PC-3 (cell line): ENCODE measurements around the gene TMEM62. TPM values are rescaled to one million over a fixed set of nuclear protein-coding genes. Genes with fewer than 3 reads are reported as not detected.
A peak's percentile ranks its signal among the peaks of the same experiment; 100 is the strongest.

ENCODE experiments used
- ATAC-seq: fragments of 200-7000 bp; cut with Tn5 transposase; 2 replicates; pipeline ENCODE4 v1.9.1; 2020; ENCODE audit warnings: mild to moderate bottlenecking, moderate library complexity
- BruUV-seq: library from RNA; stranded (reverse); fragments of 400-500 nt; replicated peaks from 2 replicates; lab custom pipeline; 2021; lab: Mats Ljungman, UMichigan
- CTCF ChIA-PET: fragments of 300-600 bp; sonication (Branson Sonifier 250); formaldehyde crosslinking; loops from one replicate; lab custom pipeline; 2022; ENCODE audit warnings: antibody characterized with exemption; lab: Charles Lee
- POLR2A ChIA-PET: fragments of 300-600 bp; sonication (Branson Sonifier 250); formaldehyde crosslinking; loops from one replicate; lab custom pipeline; 2022; ENCODE audit warnings: antibody characterized with exemption; ENCODE audit not compliant: unreplicated experiment; lab: Charles Lee
- DNase-seq: peaks from one replicate; pipeline ENCODE4 v3.0.0-alpha.2; 2015
- H2AFZ ChIP-seq: fragments of 300-600 bp; sonication (generic); 2 replicates; pipeline ENCODE4 v1.6.0; 2016; ENCODE audit warnings: antibody characterized with exemption, low read length
- H3F3A ChIP-seq: fragments of 300-600 bp; sonication (generic); one replicate; pipeline ENCODE4 v1.6.0; 2017; ENCODE audit warnings: antibody characterized with exemption, low read length, control low read depth, mild to moderate bottlenecking; ENCODE audit not compliant: unreplicated experiment
- H3K27ac ChIP-seq: fragments of 300-600 bp; sonication (generic); 2 replicates; pipeline ENCODE4 v1.5.1; 2016; ENCODE audit warnings: mild to moderate bottlenecking, low read length
- H3K27me3 ChIP-seq: fragments of 300-600 bp; sonication (generic); 2 replicates; pipeline ENCODE4 v1.6.1; 2016; ENCODE audit warnings: low read length, mixed read lengths
- H3K36me3 ChIP-seq: fragments of 300-600 bp; sonication (generic); 2 replicates; pipeline ENCODE4 v1.6.1; 2016; ENCODE audit warnings: low read depth, mixed run types, low read length, mixed read lengths
- H3K4me1 ChIP-seq: fragments of 300-600 bp; sonication (generic); 2 replicates; pipeline ENCODE4 v1.5.1; 2016; ENCODE audit warnings: low read length; ENCODE audit not compliant: insufficient read depth
- H3K4me2 ChIP-seq: fragments of 300-600 bp; sonication (generic); 2 replicates; pipeline ENCODE4 v1.6.0; 2016; ENCODE audit warnings: low read length
- H3K4me3 ChIP-seq: fragments of 300-600 bp; sonication (generic); 2 replicates; pipeline ENCODE4 v1.5.1; 2016; ENCODE audit warnings: mild to moderate bottlenecking, low read length, mixed read lengths
- H3K79me2 ChIP-seq: fragments of 300-600 bp; sonication (generic); 2 replicates; pipeline ENCODE4 v1.6.1; 2017; ENCODE audit warnings: low read length, mixed read lengths
- H3K9ac ChIP-seq: fragments of 300-600 bp; sonication (generic); 2 replicates; pipeline ENCODE4 v1.6.0; 2016; ENCODE audit warnings: mild to moderate bottlenecking, low read length
- H3K9me2 ChIP-seq: fragments of 300-600 bp; sonication (generic); replicated peaks from 2 replicates; pipeline ENCODE4 v1.6.1; 2016; ENCODE audit warnings: mixed run types, low read length, mixed read lengths
- H3K9me3 ChIP-seq: fragments of 300-600 bp; sonication (generic); 2 replicates; pipeline ENCODE4 v1.6.1; 2016; ENCODE audit warnings: low read length, mixed read lengths
- H4K20me1 ChIP-seq: fragments of 300-600 bp; sonication (generic); 2 replicates; pipeline ENCODE4 v1.6.1; 2016; ENCODE audit warnings: low read length, mixed read lengths
- EZH2 ChIP-seq: fragments of 300-600 bp; sonication (generic); IDR thresholded peaks from one replicate; pipeline ENCODE4 v1.6.1; 2017; ENCODE audit warnings: antibody characterized with exemption, mild to moderate bottlenecking, low read length; ENCODE audit not compliant: unreplicated experiment
- EZH2phosphoT487 ChIP-seq: fragments of 300-600 bp; sonication (generic); IDR thresholded peaks from 2 replicates; pipeline ENCODE4 v1.6.1; 2018; ENCODE audit warnings: mild to moderate bottlenecking, antibody characterized with exemption, low read length, borderline replicate concordance
- intact Hi-C: fragments of 100-400 bp; cut with micrococcal nuclease; formaldehyde crosslinking; loops from 2 replicates; pipeline ENCODE4 v1.9.0; 2023
- total RNA-seq: library from RNA; depleted of rRNA; stranded (reverse); fragments of >200 nt; gene quantifications from 2 replicates; pipeline ENCODE4 v1.2.3, GENCODE V29; 2014
- TF ChIP-seq, protein P1 (sequence below): fragments of 300-600 bp; sonication (generic); conservative IDR thresholded peaks from 2 replicates; pipeline ENCODE4 v1.5.1; 2017; ENCODE audit warnings: antibody characterized with exemption, low read depth, mild to moderate bottlenecking, low read length

The TMEM62 gene
- total RNA-seq, 1 experiment from 2014 or later = 19.6 TPM

DNA sequence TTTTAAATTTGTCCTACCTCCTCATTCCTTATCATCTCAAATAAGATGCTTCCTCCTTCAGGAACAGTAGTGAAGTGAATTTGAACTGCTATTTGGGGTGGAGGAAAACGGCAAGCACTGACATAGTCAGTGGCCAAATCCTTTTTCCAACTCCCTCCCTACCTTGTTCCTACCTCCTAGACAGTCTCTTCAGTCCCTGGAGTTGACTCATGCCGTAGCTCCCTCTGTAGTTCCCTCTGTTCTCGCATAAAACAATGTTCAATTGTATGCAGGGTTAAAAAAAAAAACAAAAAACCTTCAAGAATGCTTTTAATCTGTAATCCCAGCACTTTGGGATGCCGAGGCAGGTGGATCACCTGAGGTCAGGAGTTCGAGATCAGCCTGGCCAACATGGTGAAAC lies 29.0 kb upstream of the TMEM62 start:
- Histone ChIP-seq H3K4me2 (peak overlapping the region; percentile 99), H3K36me3 (peaks cover 16% of the 10 kb centered on the region), H3K79me2 (peaks cover 52% of the 10 kb centered on the region), H3K9me2 (no peaks in the 10 kb centered on the region), H3F3A (no peaks in the 10 kb centered on the region), H3K27me3 (no peaks in the 10 kb centered on the region), H3K9me3 (no peaks in the 10 kb centered on the region), H3K9ac (peak overlapping the region; percentile 79; the same call in 1 of the 2 replicates), H4K20me1 (no peaks in the 10 kb centered on the region), H3K4me3 (peak overlapping the region; percentile 76), H3K4me1 (peaks cover 12% of the 10 kb centered on the region), H2AFZ (no peak overlapping the region), H3K27ac (no peak overlapping the region)
- ChIA-PET POLR2A (no interaction called here), CTCF (interaction anchor here (0.8 kb wide), 1 partner anchor 100 kb away, joined by 4 read pairs; no protein-coding TSS in a partner anchor)
- ATAC-seq (0 out of 2 replicates have a peak, but pooled peaks have one; percentile 14), DNase-seq (peak; percentile 42)
- no TSS peak for BruUV-seq
- TF ChIP-seq EZH2phosphoT487 (no peak), EZH2 (no peak)
- TF ChIP-seq, protein P1, sequence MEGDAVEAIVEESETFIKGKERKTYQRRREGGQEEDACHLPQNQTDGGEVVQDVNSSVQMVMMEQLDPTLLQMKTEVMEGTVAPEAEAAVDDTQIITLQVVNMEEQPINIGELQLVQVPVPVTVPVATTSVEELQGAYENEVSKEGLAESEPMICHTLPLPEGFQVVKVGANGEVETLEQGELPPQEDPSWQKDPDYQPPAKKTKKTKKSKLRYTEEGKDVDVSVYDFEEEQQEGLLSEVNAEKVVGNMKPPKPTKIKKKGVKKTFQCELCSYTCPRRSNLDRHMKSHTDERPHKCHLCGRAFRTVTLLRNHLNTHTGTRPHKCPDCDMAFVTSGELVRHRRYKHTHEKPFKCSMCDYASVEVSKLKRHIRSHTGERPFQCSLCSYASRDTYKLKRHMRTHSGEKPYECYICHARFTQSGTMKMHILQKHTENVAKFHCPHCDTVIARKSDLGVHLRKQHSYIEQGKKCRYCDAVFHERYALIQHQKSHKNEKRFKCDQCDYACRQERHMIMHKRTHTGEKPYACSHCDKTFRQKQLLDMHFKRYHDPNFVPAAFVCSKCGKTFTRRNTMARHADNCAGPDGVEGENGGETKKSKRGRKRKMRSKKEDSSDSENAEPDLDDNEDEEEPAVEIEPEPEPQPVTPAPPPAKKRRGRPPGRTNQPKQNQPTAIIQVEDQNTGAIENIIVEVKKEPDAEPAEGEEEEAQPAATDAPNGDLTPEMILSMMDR = no peak
- intact Hi-C loops = loop anchor here (10.0 kb wide), 1 partner anchor 80 kb away; the partner anchor contains the start of gene CCNDBP1

GRCh38 chr15:43105077-43105736 lies 28.2 kb upstream of the TMEM62 start:
- Histone ChIP-seq H3K9me2 (no peaks in the 10 kb centered on the region), H3K36me3 (peaks cover 14% of the 10 kb centered on the region), H3K79me2 (peaks cover 49% of the 10 kb centered on the region), H4K20me1 (no peaks in the 10 kb centered on the region), H3K4me2 (peak overlapping the region; percentile 99), H3K9me3 (no peaks in the 10 kb centered on the region), H3K4me1 (peaks cover 12% of the 10 kb centered on the region), H3K27me3 (no peaks in the 10 kb centered on the region), H3K9ac (peak overlapping the region; percentile 79), H3F3A (no peaks in the 10 kb centered on the region), H2AFZ (peak overlapping the region; percentile 88), H3K4me3 (peak overlapping the region; percentile 76), H3K27ac (no peak overlapping the region; the same call in 1 of the 2 replicates)
- intact Hi-C loops = loop anchor here (10.0 kb wide), 1 partner anchor 80 kb away; the partner anchor contains the start of gene CCNDBP1
- TSS peak; percentile 79 for BruUV-seq
- CTCF ChIA-PET = no interaction called here
- TF ChIP-seq EZH2phosphoT487 (no peak), EZH2 (no peak)
- TF ChIP-seq, protein P1 = no peak
- DNase-seq (peak; percentile 17), ATAC-seq (peak; percentile 54)
- POLR2A ChIA-PET = no interaction called here
